Renal cortical epithelial cell (primary cell): ENCODE data around the gene ZNF384. TPM values are rescaled to one million over a fixed set of nuclear protein-coding genes. Genes with fewer than 3 reads are reported as not detected.

Experiments used
- DNase-seq: peaks from one replicate; pipeline ENCODE4 v3.0.0-alpha.2; 2011; ENCODE audit warnings: low read depth
- total RNA-seq: library from RNA; depleted of rRNA; stranded (reverse); fragments of >200 nt; gene quantifications from 2 replicates; pipeline ENCODE4 v1.2.3, GENCODE V29; 2014

ZNF384 gene
- total RNA-seq, 1 donor from 2014 or later: 18.4 TPM

GRCh38 chr12:6620885-6621274 lies 68.3 kb downstream of the ZNF384 start:
- DNase-seq: no peak

- no peak for DNase-seq
Measured at GRCh38 chr12:6620137-6620884, 68.9 kb downstream of the ZNF384 start.

- DNase-seq: no peak
Measured at GRCh38 chr12:6618483-6619225, 70.5 kb downstream of the ZNF384 start.

Other genes starting within 250 kb of the ZNF384 start
- not detected in 2 replicates for gene CD27, start 244.4 kb downstream of the ZNF384 start, total RNA-seq
- 8.2 and 19.1 TPM in 2 replicates for gene TAPBPL, start 237.3 kb downstream of the ZNF384 start, total RNA-seq
- 1.8 and 2.3 TPM in 2 replicates for gene VAMP1, start 218.7 kb downstream of the ZNF384 start, total RNA-seq
- 57.1 and 84.9 TPM in 2 replicates for gene MRPL51, start 196.1 kb downstream of the ZNF384 start, total RNA-seq
- gene NCAPD2, start 195.3 kb downstream of the ZNF384 start, total RNA-seq: 28.1 and 138 TPM in 2 replicates
- 5,930 and 6,897 TPM in 2 replicates for gene GAPDH, start 154.9 kb downstream of the ZNF384 start, total RNA-seq
- 3.8 and 5.2 TPM in 2 replicates for gene IFFO1, start 133.3 kb downstream of the ZNF384 start, total RNA-seq
- gene NOP2, start 121.1 kb downstream of the ZNF384 start, total RNA-seq: 16.5 and 32.3 TPM in 2 replicates
- gene CHD4, start 82.0 kb downstream of the ZNF384 start, total RNA-seq: 228 and 358 TPM in 2 replicates
- gene LPAR5, start 53.4 kb downstream of the ZNF384 start, total RNA-seq: 0.17 TPM in 1 of 2 replicates, not detected in the other
- 0.15 and 0.17 TPM in 2 replicates for gene ACRBP, start 41.9 kb downstream of the ZNF384 start, total RNA-seq
- gene ING4, start 26.3 kb downstream of the ZNF384 start, total RNA-seq: 45.3 and 67.6 TPM in 2 replicates
- gene PIANP, start 11.4 kb upstream of the ZNF384 start, total RNA-seq: 0.15 TPM in 1 of 2 replicates, not detected in the other
- gene COPS7A, start 34.7 kb upstream of the ZNF384 start, total RNA-seq: 66.0 and 68.3 TPM in 2 replicates
- gene MLF2, start 63.8 kb upstream of the ZNF384 start, total RNA-seq: 168 and 222 TPM in 2 replicates
- gene PTMS, start 77.0 kb upstream of the ZNF384 start, total RNA-seq: 24.0 and 69.1 TPM in 2 replicates
- not detected in 2 replicates for gene LAG3, start 83.1 kb upstream of the ZNF384 start, total RNA-seq
- gene CD4, start 100.2 kb upstream of the ZNF384 start, total RNA-seq: 0.10 TPM in 1 of 2 replicates, not detected in the other
- 3.8 TPM in 1 of 2 replicates, not detected in the other for gene GPR162, start 132.4 kb upstream of the ZNF384 start, total RNA-seq
- 17.4 and 36.8 TPM in 2 replicates for gene P3H3, start 139.0 kb upstream of the ZNF384 start, total RNA-seq
- 0.15 TPM in 1 of 2 replicates, not detected in the other for gene GNB3, start 151.6 kb upstream of the ZNF384 start, total RNA-seq
- 1.3 and 4.7 TPM in 2 replicates for gene CDCA3, start 161.9 kb upstream of the ZNF384 start, total RNA-seq
- gene USP5, start 162.8 kb upstream of the ZNF384 start, total RNA-seq: 107 and 113 TPM in 2 replicates
- gene TPI1, start 178.2 kb upstream of the ZNF384 start, total RNA-seq: 1,309 and 1,579 TPM in 2 replicates
- 7.0 and 13.2 TPM in 2 replicates for gene SPSB2, start 183.9 kb upstream of the ZNF384 start, total RNA-seq
- gene LRRC23, start 215.4 kb upstream of the ZNF384 start, total RNA-seq: 16.1 and 16.4 TPM in 2 replicates
- 14.1 and 41.3 TPM in 2 replicates for gene ENO2, start 225.2 kb upstream of the ZNF384 start, total RNA-seq
- 1.7 and 29.4 TPM in 2 replicates for gene ATN1, start 238.6 kb upstream of the ZNF384 start, total RNA-seq